Hepatocyte (in vitro differentiated cells): Measurements from ENCODE around the gene AXDND1.

Experiments
- EZH2 ChIP-seq: fragments of 200-600 bp; sonication (generic); IDR thresholded peaks from 2 replicates; pipeline ENCODE4 v1.6.1; 2016; ENCODE audit warnings: antibody characterized with exemption, mild to moderate bottlenecking, borderline replicate concordance
- EZH2phosphoT487 ChIP-seq: fragments of 200-600 bp; sonication (generic); IDR thresholded peaks from one replicate; pipeline ENCODE4 v1.6.1; 2018; ENCODE audit warnings: antibody characterized with exemption, mild to moderate bottlenecking, low read depth, moderate library complexity; ENCODE audit not compliant: unreplicated experiment, severe bottlenecking
- TF ChIP-seq, protein P1 (sequence below): fragments of 200-600 bp; sonication (generic); IDR thresholded peaks from 2 replicates; pipeline ENCODE4 v1.5.1; 2016; ENCODE audit warnings: antibody characterized with exemption, mild to moderate bottlenecking; ENCODE audit not compliant: poor library complexity

DNA sequence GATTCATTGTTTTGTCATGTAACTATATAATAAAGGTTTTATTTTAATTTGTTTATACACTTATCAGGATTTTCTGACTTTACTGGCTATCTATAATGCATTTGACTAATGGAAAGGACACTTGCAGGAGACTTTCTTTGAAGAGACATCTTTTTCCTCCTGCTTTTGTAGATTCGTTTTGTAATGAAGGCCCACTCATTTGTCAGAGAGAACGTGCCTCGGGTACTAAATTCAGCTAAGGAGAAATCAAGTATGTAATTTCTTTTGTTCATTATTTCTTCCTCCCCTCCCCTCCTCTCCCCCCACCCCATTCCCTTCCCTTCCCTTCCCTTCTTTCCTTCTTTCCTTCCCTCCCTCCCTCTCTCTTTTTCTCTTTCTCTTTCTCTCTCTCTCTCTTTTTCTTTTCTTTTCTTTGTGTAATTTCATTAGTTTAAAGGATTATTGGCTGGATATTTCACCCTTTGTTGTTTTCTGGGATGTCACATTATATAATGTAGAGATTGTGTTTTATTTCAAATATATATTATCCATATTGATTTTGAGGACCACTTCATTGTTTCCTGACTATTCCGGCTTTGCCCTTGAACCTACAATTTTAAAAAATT, 23.7 kb upstream of the AXDND1 start:
- TF ChIP-seq, protein P1, sequence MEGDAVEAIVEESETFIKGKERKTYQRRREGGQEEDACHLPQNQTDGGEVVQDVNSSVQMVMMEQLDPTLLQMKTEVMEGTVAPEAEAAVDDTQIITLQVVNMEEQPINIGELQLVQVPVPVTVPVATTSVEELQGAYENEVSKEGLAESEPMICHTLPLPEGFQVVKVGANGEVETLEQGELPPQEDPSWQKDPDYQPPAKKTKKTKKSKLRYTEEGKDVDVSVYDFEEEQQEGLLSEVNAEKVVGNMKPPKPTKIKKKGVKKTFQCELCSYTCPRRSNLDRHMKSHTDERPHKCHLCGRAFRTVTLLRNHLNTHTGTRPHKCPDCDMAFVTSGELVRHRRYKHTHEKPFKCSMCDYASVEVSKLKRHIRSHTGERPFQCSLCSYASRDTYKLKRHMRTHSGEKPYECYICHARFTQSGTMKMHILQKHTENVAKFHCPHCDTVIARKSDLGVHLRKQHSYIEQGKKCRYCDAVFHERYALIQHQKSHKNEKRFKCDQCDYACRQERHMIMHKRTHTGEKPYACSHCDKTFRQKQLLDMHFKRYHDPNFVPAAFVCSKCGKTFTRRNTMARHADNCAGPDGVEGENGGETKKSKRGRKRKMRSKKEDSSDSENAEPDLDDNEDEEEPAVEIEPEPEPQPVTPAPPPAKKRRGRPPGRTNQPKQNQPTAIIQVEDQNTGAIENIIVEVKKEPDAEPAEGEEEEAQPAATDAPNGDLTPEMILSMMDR: no peak
- TF ChIP-seq EZH2: no peak
- TF ChIP-seq EZH2phosphoT487: no peak
